GM21423 (cell line): ENCODE measurements around the gene CDK5R1.
"Not testable (repeated sequence)": the region's sequence is repeated elsewhere in the genome, so short reads cannot be mapped to it uniquely, and the experiment has no call there.

Source experiments
- ATAC-seq: cut with Tn5 transposase; IDR thresholded peaks from one replicate; pipeline ENCODE4 v1.9.1; 2021; ENCODE audit warnings: mild to moderate bottlenecking, moderate library complexity; ENCODE audit not compliant: unreplicated experiment

CDK5R1 gene

DNA sequence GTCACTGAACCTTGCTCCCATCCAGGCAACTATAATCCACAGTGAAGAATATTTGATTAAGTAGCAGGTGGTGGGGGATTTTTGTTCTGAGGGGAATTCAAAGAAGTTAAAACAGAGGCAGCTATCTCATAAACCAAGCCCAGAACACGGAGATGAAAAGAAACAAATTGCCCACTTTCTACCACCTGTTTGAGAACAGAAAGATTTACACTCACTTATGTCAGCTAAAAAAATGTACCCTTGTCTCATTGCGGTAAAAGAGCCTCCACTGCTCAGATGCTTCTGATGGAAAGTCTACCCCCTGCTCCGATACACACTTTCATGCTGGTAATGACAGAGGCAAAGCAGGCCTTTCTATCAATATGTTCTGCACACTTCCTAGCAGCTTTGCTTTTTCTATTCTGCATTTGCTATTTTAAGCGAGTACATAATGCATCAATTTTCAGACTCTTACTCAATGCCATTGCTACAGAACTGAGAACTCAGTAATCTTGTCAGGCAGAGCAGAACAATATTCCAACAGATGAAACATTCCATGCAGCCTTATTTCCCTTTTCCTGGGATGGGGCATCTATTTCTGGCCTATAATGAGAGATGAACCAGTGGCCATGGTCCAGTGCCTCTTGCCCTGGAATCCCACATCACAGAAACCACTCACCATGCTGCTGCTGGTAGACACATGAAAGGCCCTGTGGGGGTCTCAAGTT, 29.0 kb downstream of the CDK5R1 start:
- ATAC-seq, result no peak

GRCh38 chr17:32516450-32516849, 29.7 kb downstream of the CDK5R1 start:
- no peak for ATAC-seq

- ATAC-seq, result peak; percentile 32
Observed at GRCh38 chr17:32516940-32517701, 30.3 kb downstream of the CDK5R1 start.

- no peak for ATAC-seq
Observed at GRCh38 chr17:32517982-32518381, 31.2 kb downstream of the CDK5R1 start.

- no peak for ATAC-seq
Observed at GRCh38 chr17:32518646-32519227, 31.9 kb downstream of the CDK5R1 start.

DNA sequence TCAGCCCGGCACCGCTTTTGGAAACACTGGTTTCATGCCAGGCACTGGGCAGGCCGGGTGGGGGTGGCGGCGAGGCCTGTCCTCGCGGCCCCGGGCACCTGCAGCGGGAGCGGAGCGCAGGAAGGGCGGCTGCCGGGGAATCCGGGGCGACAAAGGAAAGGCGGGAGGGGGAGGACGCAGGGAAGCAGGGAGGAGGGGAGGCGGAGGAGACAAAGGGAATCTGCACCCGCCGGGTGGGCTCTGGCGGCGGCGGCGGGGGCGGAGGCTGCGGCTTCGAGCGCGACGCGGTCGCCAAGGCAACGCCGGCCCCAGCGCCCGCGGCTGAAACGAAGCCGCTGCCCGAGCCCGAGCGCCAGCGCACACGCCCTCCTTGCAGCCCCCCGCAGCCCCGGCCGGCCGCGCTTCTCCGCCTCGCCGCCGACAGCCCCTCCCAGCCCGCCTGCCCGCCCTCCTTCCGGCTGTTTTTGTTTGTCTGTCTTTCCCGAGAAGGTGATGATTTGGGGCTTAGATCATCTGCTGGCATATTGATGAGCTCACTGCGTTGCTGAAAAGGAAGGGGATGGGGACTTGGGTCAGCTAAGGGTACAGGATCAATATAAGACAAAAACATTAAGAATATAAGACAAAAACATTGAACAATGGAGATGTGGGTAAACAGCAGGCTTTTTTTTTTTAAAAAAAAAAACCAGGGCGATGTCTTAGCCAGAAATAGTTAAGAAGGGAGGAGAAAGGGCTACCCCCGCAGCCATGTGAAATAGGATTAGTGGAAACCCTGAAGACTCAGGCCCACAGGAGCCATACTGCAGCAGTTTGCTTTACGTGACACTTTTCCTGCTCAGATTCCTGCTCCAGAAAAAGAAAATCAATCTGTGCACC, 32.7 kb downstream of the CDK5R1 start:
- peak; percentile 21 for ATAC-seq

- ATAC-seq, result no peak
Observed at GRCh38 chr17:32520104-32520701, 33.4 kb downstream of the CDK5R1 start.

DNA sequence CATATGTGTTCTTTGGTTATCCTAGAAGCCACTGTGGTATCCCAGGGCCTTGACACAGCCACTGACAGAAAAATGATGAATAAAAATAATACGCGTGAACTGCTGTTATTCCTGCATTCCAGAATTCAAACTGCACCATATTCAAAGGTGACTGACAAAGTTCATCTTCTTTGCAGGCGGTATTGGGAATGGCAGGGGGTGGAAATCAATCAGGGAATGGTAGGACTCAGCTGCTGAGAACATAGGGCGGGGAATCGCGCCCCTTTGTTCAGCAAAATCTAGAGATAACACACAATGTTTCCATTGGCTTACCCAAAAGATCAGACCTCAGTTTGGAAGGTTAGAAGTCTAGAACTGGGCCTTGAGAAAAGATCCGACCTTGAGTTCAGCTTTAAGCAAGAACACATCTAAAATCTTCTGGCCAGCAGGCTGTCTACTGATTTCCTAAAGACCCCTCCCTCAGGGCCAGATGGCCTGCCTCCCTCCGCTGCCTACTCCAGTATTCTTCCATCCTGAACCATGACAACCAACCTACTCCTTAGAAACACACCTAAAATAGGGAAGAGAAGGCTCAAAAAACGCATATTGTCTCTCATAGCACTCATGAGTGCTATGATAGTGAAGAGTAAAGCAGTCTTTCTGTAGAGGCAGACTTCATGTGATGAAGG, 34.1 kb downstream of the CDK5R1 start:
- ATAC-seq, result no peak

DNA sequence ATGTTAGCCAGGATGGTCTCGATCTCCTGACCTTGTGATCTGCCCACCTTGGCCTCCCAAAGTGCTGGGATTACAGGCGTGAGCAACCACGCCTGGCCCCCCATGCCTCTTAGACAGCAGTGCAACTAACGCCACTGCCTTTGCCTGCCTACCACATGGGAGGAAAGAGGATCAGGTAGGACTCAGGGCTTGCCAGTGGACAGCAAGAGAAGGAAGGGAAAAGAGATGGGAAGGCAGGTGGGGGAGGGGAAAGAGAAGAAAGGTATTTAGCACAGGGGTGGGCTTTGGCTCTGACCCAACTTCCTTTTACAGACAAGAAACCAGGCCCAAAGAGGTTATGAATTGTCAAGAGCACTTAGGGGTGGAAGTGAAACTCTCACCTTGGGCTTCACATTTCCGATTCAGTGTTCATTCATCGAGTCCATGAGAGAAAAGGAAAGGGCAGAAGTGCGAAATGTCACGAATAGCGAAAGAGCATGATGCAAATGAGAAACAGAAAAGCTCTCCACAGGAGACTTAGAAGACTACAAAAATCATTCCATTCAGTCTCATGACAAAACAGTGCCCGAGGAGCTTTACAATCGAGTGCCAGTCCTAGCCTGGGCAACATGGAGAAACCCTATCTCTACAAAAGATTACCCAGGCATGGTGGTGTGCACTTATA, 36.4 kb downstream of the CDK5R1 start:
- peak; percentile 49 for ATAC-seq

- peak; percentile 41 for ATAC-seq
Observed at GRCh38 chr17:32523827-32524552, 37.2 kb downstream of the CDK5R1 start.

GRCh38 chr17:32524553-32524880, 37.7 kb downstream of the CDK5R1 start:
- ATAC-seq, result not testable (repeated sequence)

- ATAC-seq, result no peak
Observed at GRCh38 chr17:32525122-32525521, 38.3 kb downstream of the CDK5R1 start.

DNA sequence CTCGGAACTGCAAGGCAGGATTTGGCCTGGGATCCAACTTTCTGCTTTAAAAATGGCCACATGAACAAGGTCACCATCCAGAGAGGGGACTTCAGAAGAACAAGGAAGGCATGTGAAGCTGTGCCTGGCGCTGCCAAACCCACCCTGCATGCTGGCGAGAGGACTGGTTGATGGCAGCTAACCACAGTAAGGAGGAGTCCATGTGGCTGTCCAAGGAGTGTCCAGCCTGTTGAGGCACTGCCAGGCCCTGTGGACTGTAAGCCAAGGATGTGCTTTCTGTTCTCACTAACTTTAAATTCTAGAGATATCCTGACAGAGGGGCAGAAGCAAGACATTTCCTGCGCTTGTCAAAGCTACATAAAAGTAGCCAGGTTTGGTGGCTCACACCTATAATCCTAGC, 40.4 kb downstream of the CDK5R1 start:
- no peak for ATAC-seq

DNA sequence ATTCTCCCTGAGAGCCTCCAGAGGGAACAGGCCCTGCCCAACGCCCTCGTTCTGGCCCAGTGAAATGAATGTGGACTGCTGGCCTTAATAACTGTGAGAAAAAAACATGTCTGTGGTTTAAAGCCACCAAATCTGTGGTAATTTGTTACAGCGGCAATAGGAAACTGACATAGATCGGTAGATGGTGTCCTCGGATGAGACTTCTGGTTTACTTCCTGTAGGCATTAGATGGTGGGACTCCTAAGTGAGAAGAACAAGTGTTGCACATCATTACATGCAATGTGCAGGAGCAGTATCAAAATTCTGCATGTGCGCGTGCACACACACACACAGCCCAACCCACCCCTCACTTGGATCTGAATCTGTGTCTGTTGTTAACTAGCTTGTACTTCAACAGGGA, 42.0 kb downstream of the CDK5R1 start:
- ATAC-seq, result no peak

DNA sequence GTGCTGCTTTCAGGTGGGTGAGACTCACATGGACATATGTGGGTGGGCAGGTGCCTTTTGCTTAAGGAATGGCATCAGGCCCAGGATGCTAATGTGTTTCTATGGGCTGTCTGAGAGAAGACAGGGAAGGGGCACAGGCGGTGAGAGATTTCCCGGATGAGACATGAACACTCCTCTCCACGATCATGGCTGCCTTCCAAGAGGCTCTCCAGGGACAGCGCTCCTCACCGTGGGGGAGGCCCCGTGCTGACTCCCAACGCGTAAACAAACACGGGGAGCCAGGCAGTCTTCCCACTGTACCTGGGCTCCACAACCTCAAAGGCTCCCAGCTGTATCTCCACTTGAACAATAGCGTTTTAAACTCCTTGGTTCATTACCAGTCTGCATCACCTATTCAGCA, 42.8 kb downstream of the CDK5R1 start:
- no peak for ATAC-seq

DNA sequence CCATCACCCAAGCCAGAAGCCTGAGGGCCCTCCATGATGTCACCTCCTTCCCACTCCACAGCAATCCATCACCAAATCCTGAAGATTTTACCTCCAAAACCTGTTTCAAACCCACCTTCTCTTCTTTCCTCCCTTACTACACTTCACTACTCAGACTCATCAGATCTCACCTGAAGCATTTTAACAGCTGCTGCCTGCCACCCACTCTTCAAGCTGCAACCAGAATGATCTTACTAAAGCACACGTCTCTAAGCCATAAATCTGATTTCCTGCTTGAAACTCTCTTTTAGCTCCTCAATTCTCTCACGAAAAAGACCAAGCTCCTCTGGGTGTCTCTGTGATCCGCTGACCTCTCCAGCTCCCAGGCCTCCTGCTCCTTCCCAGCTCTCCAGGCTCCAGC, 46.5 kb downstream of the CDK5R1 start:
- ATAC-seq, result no peak

- ATAC-seq, result no peak
Observed at GRCh38 chr17:32536736-32537643, 50.2 kb downstream of the CDK5R1 start.
